Measurements from ENCODE around the gene CNTFR.
A peak's percentile ranks its signal among the peaks of the same experiment; 100 is the strongest.

Gene CNTFR

GRCh38 chr9:34620061-34620994, 30.8 kb upstream of the CNTFR start, which contains the start of gene DCTN3:
DCTN3 (minus strand) TSS chr9:34620495; CDS start chr9:34620464, 31 bp downstream.
- peak; percentile 93 for DNase-seq (ENCODE audit: low spot score)

GRCh38 chr9:34615132-34615531, 25.6 kb upstream of the CNTFR start:
- DNase-seq (ENCODE audit: low spot score): no peak

GRCh38 chr9:34612788-34613390, 23.4 kb upstream of the CNTFR start:
- DNase-seq (ENCODE audit: low spot score): peak; percentile 74

- DNase-seq (ENCODE audit: low spot score): peak; percentile 86
These were observed 22.6 kb upstream of the CNTFR start, which contains the start of gene RPP25L for GRCh38 chr9:34611811-34612787. RPP25L (minus strand) TSS chr9:34612097; CDS start chr9:34611296, 801 bp downstream.

- no peak for DNase-seq (ENCODE audit: low spot score)
These were observed 21.8 kb upstream of the CNTFR start for GRCh38 chr9:34611251-34611810.

GRCh38 chr9:34610434-34611206, 21.1 kb upstream of the CNTFR start:
- no peak for DNase-seq (ENCODE audit: low spot score)

GRCh38 chr9:34607331-34607730, 17.8 kb upstream of the CNTFR start:
- DNase-seq (ENCODE audit: low spot score): no peak

- no peak for DNase-seq (ENCODE audit: low spot score)
These were observed 17.4 kb upstream of the CNTFR start for GRCh38 chr9:34606905-34607304.

- DNase-seq (ENCODE audit: low spot score): no peak
These were observed 16.7 kb upstream of the CNTFR start for GRCh38 chr9:34606190-34606589.

- peak; percentile 72 for DNase-seq (ENCODE audit: low spot score)
These were observed 14.2 kb upstream of the CNTFR start for GRCh38 chr9:34603610-34604231.

GRCh38 chr9:34601937-34602573, 12.5 kb upstream of the CNTFR start:
- no peak for DNase-seq (ENCODE audit: low spot score)

GRCh38 chr9:34600908-34601307, 11.4 kb upstream of the CNTFR start:
- DNase-seq (ENCODE audit: low spot score): peak; percentile 27

- DNase-seq (ENCODE audit: low spot score): no peak
These were observed 10.0 kb upstream of the CNTFR start for GRCh38 chr9:34599546-34599945.

GRCh38 chr9:34594177-34594576, 4.7 kb upstream of the CNTFR start:
- DNase-seq (ENCODE audit: low spot score): no peak

GRCh38 chr9:34592895-34593601, 3.5 kb upstream of the CNTFR start:
- DNase-seq (ENCODE audit: low spot score): no peak

GRCh38 chr9:34591917-34592866, 2.7 kb upstream of the CNTFR start:
- DNase-seq (ENCODE audit: low spot score): no peak

- DNase-seq (ENCODE audit: low spot score): peak; percentile 76
These were observed 1.9 kb upstream of the CNTFR start for GRCh38 chr9:34591248-34591916.
